HepG2 (cell line): ENCODE measurements around the gene PRKN. TPM values are rescaled to one million over a fixed set of nuclear protein-coding genes. Genes with fewer than 3 reads are reported as not detected.

Experiments used
- ATAC-seq: fragments of 200-7000 bp; cut with Tn5 transposase; 3 replicates; pipeline ENCODE4 v1.9.1; 2020; ENCODE audit warnings: mild to moderate bottlenecking, moderate library complexity
- BruUV-seq: library from RNA; stranded (reverse); fragments of 400-500 nt; replicated peaks from 2 replicates; lab custom pipeline; 2021; lab: Mats Ljungman, UMichigan
- CTCF ChIA-PET: fragments of 300-600 bp; formaldehyde crosslinking; extraction: SDS; loops from one replicate; lab custom pipeline; 2021; ENCODE audit warnings: low total read pairs, inconsistent platforms, low intra/inter-chr PET ratio; lab: Yijun Ruan, JAX
- POLR2A ChIA-PET: fragments of 350-600 bp; sonication (Branson Sonifier 250); formaldehyde crosslinking; loops from one replicate; lab custom pipeline; 2020; ENCODE audit warnings: antibody characterized with exemption, inconsistent platforms; lab: Yijun Ruan, JAX
- DNase-seq: peaks from one replicate; pipeline ENCODE4 v3.0.0-alpha.2; 2015; ENCODE audit warnings: low spot score
- FAIRE-seq: peaks from 3 replicates; lab custom pipeline; 2011; peaks lifted over from hg19 to GRCh38; lab: Jason Lieb, UNC
- H2AFZ ChIP-seq: one replicate; pipeline ENCODE4 v1.6.1; 2011; ENCODE audit warnings: low read length, inconsistent platforms
- H3K27ac ChIP-seq: fragments of 300-600 bp; 3 replicates; pipeline ENCODE4 v1.8.0; 2011; ENCODE audit warnings: mixed run types, mild to moderate bottlenecking, mixed read lengths, low read length, inconsistent platforms; ENCODE audit not compliant: insufficient read depth; ENCODE audit errors: extremely low read length
- H3K27me3 ChIP-seq, 2 experiments: fragments of 200-600 bp in 1 of 2; 2 replicates in 1 of 2; 3 replicates in 1 of 2; pipeline versions ENCODE4 v1.6.0 to v1.8.0; 2011; ENCODE audit warnings: low read length in 2 of 2, mild to moderate bottlenecking in 2 of 2, moderate library complexity in 2 of 2, inconsistent platforms in 1 of 2; ENCODE audit not compliant: insufficient read depth in 2 of 2, control insufficient read depth in 1 of 2
- H3K36me3 ChIP-seq, 2 experiments: fragments of 200-600 bp in 1 of 2; replicated peaks in 1 of 2; 2 replicates in 1 of 2; 3 replicates in 1 of 2; pipeline versions ENCODE4 v1.5.1 to v1.8.0; 2011; ENCODE audit warnings: low read length in 2 of 2, inconsistent platforms in 1 of 2; ENCODE audit not compliant: insufficient read depth in 2 of 2, control insufficient read depth in 1 of 2
- H3K4me1 ChIP-seq: 2 replicates; pipeline ENCODE4 v1.5.1; 2012; ENCODE audit warnings: low read length, inconsistent platforms; ENCODE audit not compliant: insufficient read depth
- H3K4me2 ChIP-seq: 2 replicates; pipeline ENCODE4 v1.6.0; 2011; ENCODE audit warnings: low read depth, low read length, inconsistent platforms
- H3K4me3 ChIP-seq, 3 experiments: fragments of 200-600 bp in 1 of 3; sonication (generic), shearing (Covaris generic) in 1 of 3; replicated peaks in 1 of 3; 2 replicates each; pipeline ENCODE4 v1.5.1; 2011 to 2016; ENCODE audit warnings: low read length in 3 of 3, inconsistent platforms in 2 of 3, low read depth in 2 of 3, mild to moderate bottlenecking in 2 of 3, control low read depth in 1 of 3, mixed read lengths in 1 of 3; ENCODE audit not compliant: insufficient read depth in 1 of 3
- H3K79me2 ChIP-seq: one replicate; pipeline ENCODE4 v1.6.1; 2011; ENCODE audit warnings: low read length, inconsistent platforms; ENCODE audit not compliant: insufficient read depth
- H3K9ac ChIP-seq: 2 replicates; pipeline ENCODE4 v1.6.0; 2011; ENCODE audit warnings: mild to moderate bottlenecking, low read depth, low read length, inconsistent platforms; ENCODE audit not compliant: insufficient read depth
- H3K9me3 ChIP-seq: 2 replicates; pipeline ENCODE4 v1.5.1; 2012; ENCODE audit warnings: mild to moderate bottlenecking, low read length
- H4K20me1 ChIP-seq: 2 replicates; pipeline ENCODE4 v1.6.0; 2011; ENCODE audit warnings: inconsistent platforms, mild to moderate bottlenecking, low read length, moderate library complexity; ENCODE audit not compliant: insufficient read depth
- ATF6 ChIP-seq: sonication (generic); formaldehyde crosslinking; conservative IDR thresholded peaks from 2 replicates; pipeline ENCODE4 v1.4.0; 2020; ENCODE audit warnings: missing genetic modification reagents
- BRCA1 ChIP-seq: sonication (generic); formaldehyde crosslinking; IDR thresholded peaks from 2 replicates; pipeline ENCODE4 v1.4.0; 2020; ENCODE audit warnings: missing genetic modification reagents
- EEA1 ChIP-seq: sonication (generic); formaldehyde crosslinking; IDR thresholded peaks from 2 replicates; pipeline ENCODE4 v1.5.1; 2020; ENCODE audit warnings: mild to moderate bottlenecking, missing genetic modification reagents, borderline replicate concordance
- NCOA2 ChIP-seq: sonication (generic); formaldehyde crosslinking; IDR thresholded peaks from 2 replicates; pipeline ENCODE4 v1.8.0; 2022; ENCODE audit warnings: inconsistent platforms
- TBP ChIP-seq: sonication (generic); formaldehyde crosslinking; IDR thresholded peaks from 2 replicates; pipeline ENCODE4 v1.5.0; 2020; ENCODE audit warnings: missing genetic modification reagents
- ZNF180 ChIP-seq: sonication (generic); formaldehyde crosslinking; IDR thresholded peaks from 2 replicates; pipeline ENCODE4 v1.4.0; 2020; ENCODE audit warnings: low read depth, missing genetic modification reagents, borderline replicate concordance
- ZNF224 ChIP-seq: sonication (generic); formaldehyde crosslinking; IDR thresholded peaks from 2 replicates; pipeline ENCODE4 v1.5.0; 2020; ENCODE audit warnings: mild to moderate bottlenecking, missing genetic modification reagents
- ZNF251 ChIP-seq: sonication (generic); formaldehyde crosslinking; IDR thresholded peaks from 2 replicates; pipeline ENCODE4 v1.9.0; 2021; ENCODE audit warnings: mild to moderate bottlenecking, missing genetic modification reagents
- ZNF350 ChIP-seq: sonication (generic); formaldehyde crosslinking; IDR thresholded peaks from 2 replicates; pipeline ENCODE4 v1.4.0; 2020; ENCODE audit warnings: mild to moderate bottlenecking, low read depth, missing genetic modification reagents, borderline replicate concordance
- ZNF773 ChIP-seq: sonication (generic); formaldehyde crosslinking; IDR thresholded peaks from 2 replicates; pipeline ENCODE4 v1.4.0; 2020; ENCODE audit warnings: missing genetic modification reagents, borderline replicate concordance
- ZSCAN31 ChIP-seq: sonication (generic); formaldehyde crosslinking; IDR thresholded peaks from 2 replicates; pipeline ENCODE4 v1.5.0; 2020; ENCODE audit warnings: low read depth, mild to moderate bottlenecking, missing genetic modification reagents
- WGBS: methylation state at CpG from one replicate; pipeline ENCODE4 v1.1.6; 2017; ENCODE audit warnings: low lambda C conversion rate; 5-methylcytosine and 5-hydroxymethylcytosine counted together
- in situ Hi-C: cut with HindIII; loops from 2 replicates; pipeline ENCODE4 v1.10.0; 2017; ENCODE audit warnings: low pct_unique_long_range_greater_than_20kb; ENCODE audit not compliant: extremely low pct_ligation_motif_present
- intact Hi-C: fragments of 100-400 bp; cut with micrococcal nuclease; formaldehyde crosslinking; loops from one replicate; pipeline ENCODE4 v1.10.0; 2022; ENCODE audit not compliant: unreplicated experiment
- polyA plus RNA-seq, 8 experiments: library from polyadenylated mRNA; depleted of rRNA in 3 of 8; stranded (reverse) in 7 of 8; unstranded in 1 of 8; fragments of >200 nt; fragmentation: Illumina TruSeq in 4 of 8; extraction: Trizol in 4 of 8; gene quantifications; 2 replicates each; pipeline versions ENCODE4 v1.2.1 to v1.2.3, GENCODE V29; 2011 to 2016; ENCODE audit warnings: low read depth in 4 of 8, missing spikeins in 1 of 8, mixed read lengths in 1 of 8; ENCODE audit not compliant: insufficient read depth in 1 of 8
- total RNA-seq, 5 experiments: library from RNA; depleted of rRNA; stranded (reverse); fragments of >200 nt; fragmentation: Illumina TruSeq; extraction: Trizol; gene quantifications; 2 replicates each; pipeline ENCODE4 v1.2.3, GENCODE V29; 2016; ENCODE audit warnings: low read depth in 1 of 5
- TF ChIP-seq, protein P1 (sequence below): sonication (generic); formaldehyde crosslinking; IDR thresholded peaks from 2 replicates; pipeline ENCODE4 v1.4.0; 2020; ENCODE audit warnings: missing genetic modification reagents, borderline replicate concordance

Gene PRKN
- total and polyA plus RNA-seq, 2 of the 13 experiments (the other 11 are each of a cell fraction or from before 2014, with no cell fraction given): 0.31 to 0.44 TPM

GRCh38 chr6:161522276-161522675, 1205.3 kb downstream of the PRKN start:
- H3K36me3 ChIP-seq: no peaks in the 10 kb centered on the region
- DNase-seq: no peak
- H3K27ac ChIP-seq: no peak overlapping the region
- ATAC-seq: no peak
- ChIA-PET CTCF (no interaction called here), POLR2A (no interaction called here)
- no peaks in the 10 kb centered on the region for H3K9me3 ChIP-seq
- no peaks in the 10 kb centered on the region for H3K4me1 ChIP-seq
- no peak for TF ChIP-seq ZNF773 (CRISPR knock-in tag)
- BruUV-seq: no TSS peak
- H3K79me2 ChIP-seq: no peaks in the 10 kb centered on the region
- intact Hi-C loops: no loop called here
- WGBS: 0% methylated on average over 5 of the region's 5 CpGs
- in situ Hi-C loops: no loop called here
- H3K4me2 ChIP-seq: no peak overlapping the region
- peaks cover 0 to 12% of the 10 kb centered on the region in 2 experiments; a peak in 1 of 5 replicates for H3K27me3 ChIP-seq
- H3K9ac ChIP-seq: no peak overlapping the region
- no peak overlapping the region for H2AFZ ChIP-seq
- no peak for FAIRE-seq
- H4K20me1 ChIP-seq: no peaks in the 10 kb centered on the region
- H3K4me3 ChIP-seq: no peak overlapping the region

- intact Hi-C loops: loop anchor here (1.0 kb wide), 1 partner anchor 31 kb away; no protein-coding TSS in a partner anchor
- Histone ChIP-seq H3K27ac (no peak overlapping the region), H3K4me3 (no peak overlapping the region), H3K4me2 (no peak overlapping the region), H2AFZ (no peak overlapping the region), H3K9me3 (no peaks in the 10 kb centered on the region), H3K36me3 (no peaks in the 10 kb centered on the region), H3K4me1 (no peaks in the 10 kb centered on the region), H3K79me2 (no peaks in the 10 kb centered on the region), H4K20me1 (no peaks in the 10 kb centered on the region), H3K9ac (no peak overlapping the region), H3K27me3 (peaks cover 0 to 8% of the 10 kb centered on the region in 2 experiments; a peak in 1 of 5 replicates)
- no TSS peak for BruUV-seq
- ChIA-PET CTCF (no interaction called here), POLR2A (no interaction called here)
- FAIRE-seq (no peak), DNase-seq (no peak), ATAC-seq (no peak)
- 45% methylated on average over 9 of the region's 9 CpGs for WGBS
- in situ Hi-C loops: no loop called here
- no peak for TF ChIP-seq ZNF350 (CRISPR knock-in tag)
- no peak for TF ChIP-seq TBP
- no peak for TF ChIP-seq ATF6 (CRISPR knock-in tag)
- TF ChIP-seq ZNF224 (CRISPR knock-in tag): no peak
- no peak for TF ChIP-seq NCOA2 (CRISPR knock-in tag)
- no peak for TF ChIP-seq EEA1 (CRISPR knock-in tag)
- no peak for TF ChIP-seq ZNF180 (CRISPR knock-in tag)
- TF ChIP-seq ZNF251 (CRISPR knock-in tag): no peak
- no peak for TF ChIP-seq ZSCAN31 (CRISPR knock-in tag)
- no peak for TF ChIP-seq BRCA1
- TF ChIP-seq, protein P1, sequence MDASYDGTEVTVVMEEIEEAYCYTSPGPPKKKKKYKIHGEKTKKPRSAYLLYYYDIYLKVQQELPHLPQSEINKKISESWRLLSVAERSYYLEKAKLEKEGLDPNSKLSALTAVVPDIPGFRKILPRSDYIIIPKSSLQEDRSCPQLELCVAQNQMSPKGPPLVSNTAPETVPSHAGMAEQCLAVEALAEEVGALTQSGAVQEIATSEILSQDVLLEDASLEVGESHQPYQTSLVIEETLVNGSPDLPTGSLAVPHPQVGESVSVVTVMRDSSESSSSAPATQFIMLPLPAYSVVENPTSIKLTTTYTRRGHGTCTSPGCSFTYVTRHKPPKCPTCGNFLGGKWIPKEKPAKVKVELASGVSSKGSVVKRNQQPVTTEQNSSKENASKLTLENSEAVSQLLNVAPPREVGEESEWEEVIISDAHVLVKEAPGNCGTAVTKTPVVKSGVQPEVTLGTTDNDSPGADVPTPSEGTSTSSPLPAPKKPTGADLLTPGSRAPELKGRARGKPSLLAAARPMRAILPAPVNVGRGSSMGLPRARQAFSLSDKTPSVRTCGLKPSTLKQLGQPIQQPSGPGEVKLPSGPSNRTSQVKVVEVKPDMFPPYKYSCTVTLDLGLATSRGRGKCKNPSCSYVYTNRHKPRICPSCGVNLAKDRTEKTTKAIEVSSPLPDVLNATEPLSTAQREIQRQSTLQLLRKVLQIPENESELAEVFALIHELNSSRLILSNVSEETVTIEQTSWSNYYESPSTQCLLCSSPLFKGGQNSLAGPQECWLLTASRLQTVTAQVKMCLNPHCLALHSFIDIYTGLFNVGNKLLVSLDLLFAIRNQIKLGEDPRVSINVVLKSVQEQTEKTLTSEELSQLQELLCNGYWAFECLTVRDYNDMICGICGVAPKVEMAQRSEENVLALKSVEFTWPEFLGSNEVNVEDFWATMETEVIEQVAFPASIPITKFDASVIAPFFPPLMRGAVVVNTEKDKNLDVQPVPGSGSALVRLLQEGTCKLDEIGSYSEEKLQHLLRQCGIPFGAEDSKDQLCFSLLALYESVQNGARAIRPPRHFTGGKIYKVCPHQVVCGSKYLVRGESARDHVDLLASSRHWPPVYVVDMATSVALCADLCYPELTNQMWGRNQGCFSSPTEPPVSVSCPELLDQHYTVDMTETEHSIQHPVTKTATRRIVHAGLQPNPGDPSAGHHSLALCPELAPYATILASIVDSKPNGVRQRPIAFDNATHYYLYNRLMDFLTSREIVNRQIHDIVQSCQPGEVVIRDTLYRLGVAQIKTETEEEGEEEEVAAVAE (CRISPR knock-in tag): no peak
These were observed 1216.0 kb downstream of the PRKN start for GRCh38 chr6:161511447-161512095.
